Stimulated activated CD8-positive, alpha-beta memory T cell treated with anti-CD3 and anti-CD28 coated beads, Interleukin-4, amount 100 ng/mL, for 1 hour (primary cell): ENCODE measurements around the gene PDC.
"Not testable (repeated sequence)": the region's sequence is repeated elsewhere in the genome, so short reads cannot be mapped to it uniquely, and the experiment has no call there.

Experiments
- DNase-seq, 2 donors: peaks; one replicate each; pipeline ENCODE4 v3.0.0-alpha.2; 2020; ENCODE audit warnings: low read depth in 2 of 2, low spot score in 1 of 2

Gene PDC

DNA sequence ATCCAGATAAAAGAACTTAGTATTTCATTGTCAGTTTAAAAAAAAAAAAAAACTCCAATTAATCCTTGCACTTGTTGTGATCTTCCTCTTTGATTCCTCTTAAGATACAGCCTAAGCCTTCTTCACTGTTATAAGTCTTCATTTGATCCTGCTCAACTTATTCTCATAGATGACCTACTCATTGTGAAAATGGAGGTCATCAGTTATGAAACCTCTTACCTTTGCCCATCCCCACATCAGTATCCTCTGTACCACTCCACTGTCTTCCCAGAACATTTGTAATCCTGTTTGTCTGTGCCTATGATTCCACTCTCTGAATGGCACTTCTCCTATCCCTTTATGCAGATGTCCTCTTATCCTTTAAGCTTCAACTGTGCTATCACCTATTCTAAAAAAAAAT lies 57.3 kb downstream of the PDC start:
- no peak for DNase-seq

DNA sequence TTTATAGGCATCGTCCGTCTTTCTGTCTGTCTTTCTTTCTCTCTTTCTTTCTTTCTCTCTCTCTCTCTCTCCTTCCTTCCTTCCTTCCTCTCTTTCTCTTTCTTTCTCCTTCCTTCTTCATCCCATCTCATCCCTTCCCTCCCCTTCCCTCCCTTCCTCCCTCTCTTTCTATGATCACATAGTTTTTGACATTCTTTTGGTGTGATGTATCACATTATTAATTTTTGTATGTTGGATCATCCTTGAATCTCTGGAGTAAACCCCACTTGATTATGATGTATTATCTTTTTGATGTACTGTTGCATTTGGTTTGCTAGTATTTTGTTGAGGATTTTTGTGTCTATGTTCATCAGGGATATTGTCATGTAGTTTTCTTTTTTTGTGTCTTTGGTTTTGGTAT lies 59.5 kb downstream of the PDC start:
- not testable (repeated sequence) for DNase-seq
